Measurements from ENCODE around the gene ALDH9A1.

Gene ALDH9A1

GRCh38 chr1:165623624-165624023, 74.7 kb downstream of the ALDH9A1 start:
- no peak for DNase-seq (ENCODE audit: low read depth in 2 of 2)

GRCh38 chr1:165619647-165620151, 78.7 kb downstream of the ALDH9A1 start:
- no peak for DNase-seq (ENCODE audit: low read depth in 2 of 2)

- DNase-seq (ENCODE audit: low read depth in 2 of 2): no peak
Measured at GRCh38 chr1:165616987-165617546, 81.3 kb downstream of the ALDH9A1 start.

- DNase-seq (ENCODE audit: low read depth in 2 of 2): no peak
Measured at GRCh38 chr1:165616054-165616612, 82.2 kb downstream of the ALDH9A1 start.

Data from stimulated activated CD8-positive, alpha-beta memory T cell treated with anti-CD3 and anti-CD28 coated beads, Interleukin-15, amount 100 ng/mL, for 48 hours (primary cell).